PC-9 (cell line): Measurements from ENCODE around the gene EPHA4. TPM values are rescaled to one million over a fixed set of nuclear protein-coding genes. Genes with fewer than 3 reads are reported as not detected.

Source experiments
- BruUV-seq: library from RNA; stranded (reverse); fragments of 400-500 nt; replicated peaks from 2 replicates; lab custom pipeline; 2021; lab: Mats Ljungman, UMichigan
- CTCF ChIA-PET: fragments of 300-600 bp; sonication (Branson Sonifier 250); formaldehyde crosslinking; loops from one replicate; lab custom pipeline; 2022; ENCODE audit warnings: antibody characterized with exemption; lab: Charles Lee
- POLR2A ChIA-PET: fragments of 300-600 bp; sonication (Branson Sonifier 250); formaldehyde crosslinking; loops from one replicate; lab custom pipeline; 2022; ENCODE audit warnings: antibody characterized with exemption; ENCODE audit not compliant: unreplicated experiment; lab: Charles Lee
- DNase-seq, 2 experiments: peaks; one replicate each; pipeline versions ENCODE4 v3.0.0 to v3.0.0-alpha.2; 2015 to 2022; ENCODE audit warnings: mixed read lengths in 1 of 2
- H2AFZ ChIP-seq: fragments of 200-600 bp; sonication (generic); 2 replicates; pipeline ENCODE4 v1.8.1; 2017; ENCODE audit warnings: antibody characterized with exemption
- H3F3A ChIP-seq: fragments of 200-600 bp; sonication (generic); 2 replicates; pipeline ENCODE4 v1.8.1; 2017; ENCODE audit warnings: antibody characterized with exemption, mild to moderate bottlenecking, low read depth; ENCODE audit not compliant: insufficient read depth
- H3K27ac ChIP-seq: fragments of 200-600 bp; sonication (generic); 2 replicates; pipeline ENCODE4 v1.6.1; 2016; ENCODE audit warnings: mixed run types
- H3K27me3 ChIP-seq: fragments of 200-600 bp; sonication (generic); 2 replicates; pipeline ENCODE4 v1.6.1; 2016; ENCODE audit warnings: low read depth, mixed run types; ENCODE audit not compliant: insufficient read depth
- H3K36me3 ChIP-seq: fragments of 200-600 bp; sonication (generic); 2 replicates; pipeline ENCODE4 v1.6.1; 2016; ENCODE audit warnings: low read depth, mixed run types
- H3K4me1 ChIP-seq: fragments of 200-600 bp; sonication (generic); replicated peaks from 2 replicates; pipeline ENCODE4 v1.6.1; 2016; ENCODE audit warnings: mixed run types; ENCODE audit not compliant: insufficient read depth
- H3K4me2 ChIP-seq: fragments of 200-600 bp; sonication (generic); 2 replicates; pipeline ENCODE4 v1.6.1; 2017; ENCODE audit warnings: mixed run types
- H3K4me3 ChIP-seq: fragments of 200-600 bp; sonication (generic); 2 replicates; pipeline ENCODE4 v1.6.1; 2016; ENCODE audit warnings: mixed run types
- H3K79me2 ChIP-seq: fragments of 200-600 bp; sonication (generic); 2 replicates; pipeline ENCODE4 v1.6.1; 2017; ENCODE audit warnings: low read depth, mixed run types
- H3K9me2 ChIP-seq: fragments of 200-600 bp; sonication (generic); 2 replicates; pipeline ENCODE4 v1.8.1; 2017; ENCODE audit warnings: mild to moderate bottlenecking; ENCODE audit not compliant: insufficient read depth
- H3K9me3 ChIP-seq: fragments of 200-600 bp; sonication (generic); 2 replicates; pipeline ENCODE4 v1.8.1; 2016; ENCODE audit warnings: low read depth; ENCODE audit not compliant: insufficient read depth
- H4K20me1 ChIP-seq: fragments of 200-600 bp; sonication (generic); 2 replicates; pipeline ENCODE4 v1.8.1; 2017; ENCODE audit not compliant: insufficient read depth
- CTCF ChIP-seq: fragments of 200-600 bp; sonication (generic); conservative IDR thresholded peaks from 2 replicates; pipeline ENCODE4 v1.6.1; 2017; ENCODE audit warnings: mixed run types, antibody characterized with exemption, mild to moderate bottlenecking, moderate library complexity
- EZH2 ChIP-seq: fragments of 200-600 bp; sonication (generic); IDR thresholded peaks from 2 replicates; pipeline ENCODE4 v1.8.0; 2017; ENCODE audit warnings: antibody characterized with exemption, low read depth
- intact Hi-C: fragments of 100-400 bp; cut with micrococcal nuclease; formaldehyde crosslinking; loops from one replicate; pipeline ENCODE4 v1.10.0; 2022; ENCODE audit not compliant: unreplicated experiment
- total RNA-seq: library from RNA; stranded (reverse); gene quantifications from 2 replicates; pipeline ENCODE4 v1.2.3, GENCODE V29; 2021

EPHA4 gene
- total RNA-seq, 1 experiment from 2014 or later: 10.6 TPM

GRCh38 chr2:221606424-221606823 lies 34.3 kb upstream of the EPHA4 start:
- no peaks in the 10 kb centered on the region for H3K9me3 ChIP-seq
- TF ChIP-seq EZH2: no peak
- no peak for TF ChIP-seq CTCF
- POLR2A ChIA-PET: interaction anchor here (0.5 kb wide), 1 partner anchor 460 kb away, joined by 5 read pairs; no protein-coding TSS in a partner anchor
- H2AFZ ChIP-seq: no peak overlapping the region
- peaks cover 3% of the 10 kb centered on the region for H3K9me2 ChIP-seq
- no peaks in the 10 kb centered on the region for H3K4me1 ChIP-seq
- no peaks in the 10 kb centered on the region for H3K36me3 ChIP-seq
- no peaks in the 10 kb centered on the region for H3F3A ChIP-seq
- intact Hi-C loops: no loop called here
- H3K27ac ChIP-seq: no peak overlapping the region
- H4K20me1 ChIP-seq: no peaks in the 10 kb centered on the region
- no TSS peak for BruUV-seq
- no peak for DNase-seq
- H3K27me3 ChIP-seq: no peaks in the 10 kb centered on the region
- H3K4me2 ChIP-seq: no peak overlapping the region
- CTCF ChIA-PET: interaction anchor here (0.6 kb wide), 1 partner anchor 109 kb away, joined by 3 read pairs; no protein-coding TSS in a partner anchor
- no peak overlapping the region for H3K4me3 ChIP-seq
- H3K79me2 ChIP-seq: no peaks in the 10 kb centered on the region

GRCh38 chr2:221605751-221606240 lies 33.7 kb upstream of the EPHA4 start:
- H3K4me3 ChIP-seq: no peak overlapping the region
- no peak overlapping the region for H2AFZ ChIP-seq
- no peaks in the 10 kb centered on the region for H4K20me1 ChIP-seq
- H3K27ac ChIP-seq: no peak overlapping the region
- no peaks in the 10 kb centered on the region for H3K79me2 ChIP-seq
- TF ChIP-seq CTCF (no peak), EZH2 (no peak)
- no peaks in the 10 kb centered on the region for H3F3A ChIP-seq
- H3K4me2 ChIP-seq: no peak overlapping the region
- H3K27me3 ChIP-seq: no peaks in the 10 kb centered on the region
- BruUV-seq: no TSS peak
- CTCF ChIA-PET: interaction anchor here (0.6 kb wide), 1 partner anchor 109 kb away, joined by 3 read pairs; no protein-coding TSS in a partner anchor
- peaks cover 3% of the 10 kb centered on the region for H3K9me2 ChIP-seq
- POLR2A ChIA-PET: no interaction called here
- H3K9me3 ChIP-seq: no peaks in the 10 kb centered on the region
- intact Hi-C loops: no loop called here
- no peaks in the 10 kb centered on the region for H3K36me3 ChIP-seq
- no peaks in the 10 kb centered on the region for H3K4me1 ChIP-seq
- DNase-seq: no peak

- TF ChIP-seq CTCF (no peak), EZH2 (no peak)
- no peak for DNase-seq
- no TSS peak for BruUV-seq
- Histone ChIP-seq H3F3A (no peaks in the 10 kb centered on the region), H3K9me2 (peaks cover 7% of the 10 kb centered on the region), H3K4me1 (no peaks in the 10 kb centered on the region), H3K27ac (no peak overlapping the region), H3K27me3 (no peaks in the 10 kb centered on the region), H4K20me1 (no peaks in the 10 kb centered on the region), H3K4me2 (no peak overlapping the region), H3K9me3 (no peaks in the 10 kb centered on the region), H3K79me2 (no peaks in the 10 kb centered on the region), H3K4me3 (no peak overlapping the region), H3K36me3 (no peaks in the 10 kb centered on the region), H2AFZ (no peak overlapping the region)
- ChIA-PET POLR2A (interaction anchor here (0.6 kb wide), 1 partner anchor 8 kb away, joined by 3 read pairs; no protein-coding TSS in a partner anchor), CTCF (no interaction called here)
- intact Hi-C loops: no loop called here
Observed at GRCh38 chr2:221602938-221603337, 30.8 kb upstream of the EPHA4 start.
